Activated naive CD8-positive, alpha-beta T cell treated with anti-CD3 and anti-CD28 coated beads, Interleukin-2, amount 10 ng/mL, durations not matched to agents 7 days and 5 days (primary cell): ENCODE data around the gene CEP55. TPM values are rescaled to one million over a fixed set of nuclear protein-coding genes. Genes with fewer than 3 reads are reported as not detected.

ENCODE experiments used
- ATAC-seq: fragments of 150-1000 bp; cut with Tn5 transposase; one replicate; pipeline ENCODE4 v1.10.0; 2021; ENCODE audit warnings: low read depth, moderate library complexity
- POLR2A ChIA-PET: fragments of 350-600 bp; sonication (Branson Sonifier 250); formaldehyde crosslinking; loops from one replicate; lab custom pipeline; 2021; ENCODE audit warnings: antibody characterized with exemption; lab: Charles Lee
- DNase-seq: peaks from one replicate; pipeline ENCODE4 v3.0.0; 2021
- H3K27ac Mint-ChIP-seq: one replicate; pipeline ENCODE4 v1.8.0; 2022; ENCODE audit warnings: mild to moderate bottlenecking, mixed read lengths
- H3K27me3 Mint-ChIP-seq: one replicate; pipeline ENCODE4 v1.8.0; 2022; ENCODE audit warnings: mild to moderate bottlenecking, moderate library complexity, mixed read lengths
- H3K36me3 Mint-ChIP-seq: one replicate; pipeline ENCODE4 v1.8.0; 2021; ENCODE audit warnings: mild to moderate bottlenecking, mixed read lengths
- H3K4me1 Mint-ChIP-seq: one replicate; pipeline ENCODE4 v1.8.0; 2021; ENCODE audit warnings: mixed read lengths
- H3K4me3 Mint-ChIP-seq: one replicate; pipeline ENCODE4 v1.8.0; 2022; ENCODE audit warnings: mild to moderate bottlenecking, moderate library complexity, mixed read lengths
- H3K9me3 Mint-ChIP-seq: one replicate; pipeline ENCODE4 v1.8.0; 2021; ENCODE audit warnings: mixed read lengths
- total RNA-seq, 2 experiments: library from RNA; stranded (reverse); gene quantifications; one replicate each; pipeline ENCODE4 v1.2.3, GENCODE V29; 2021

CEP55 gene
- total RNA-seq, result 10 to 100 TPM; 45.9 to 50.7 TPM

GRCh38 chr10:93496322-93497041, at the start of gene CEP55:
Gene CEP55, plus strand, starts transcription at chr10:93496612. Its CDS starts 3,440 bp downstream, at chr10:93500052.
- Mint-ChIP-seq H3K4me3 (peak within 1 kb of the TSS; percentile 94), H3K27me3 (peaks cover 9% of the 10 kb centered on the region), H3K27ac (peak within 1 kb of the TSS; percentile 89), H3K4me1 (peaks cover 28% of the 10 kb centered on the region), H3K36me3 (peaks cover 20% of the 10 kb centered on the region), H3K9me3 (no peaks in the 10 kb centered on the region)
- DNase-seq (peak; percentile 97), ATAC-seq (peak; percentile 98)
- POLR2A ChIA-PET, result interaction anchor here (0.7 to 3.4 kb wide), 8 partner anchors 9 to 1698 kb away, joined by 3 to 17 read pairs (median 4); partner anchors contain the start of genes MYOF and TNKS2

GRCh38 chr10:93447019-93447418, 49.4 kb upstream of the CEP55 start:
- Mint-ChIP-seq H3K9me3 (no peaks in the 10 kb centered on the region), H3K36me3 (no peaks in the 10 kb centered on the region), H3K27ac (no peak overlapping the region), H3K27me3 (no peaks in the 10 kb centered on the region), H3K4me3 (no peak overlapping the region), H3K4me1 (peaks cover 5% of the 10 kb centered on the region)
- ATAC-seq (no peak), DNase-seq (no peak)
- POLR2A ChIA-PET, result no interaction called here

GRCh38 chr10:93447970-93448369, 48.4 kb upstream of the CEP55 start:
- Mint-ChIP-seq H3K27ac (no peak overlapping the region), H3K4me3 (no peak overlapping the region), H3K27me3 (no peaks in the 10 kb centered on the region), H3K9me3 (no peaks in the 10 kb centered on the region), H3K36me3 (no peaks in the 10 kb centered on the region), H3K4me1 (peaks cover 10% of the 10 kb centered on the region)
- POLR2A ChIA-PET, result no interaction called here
- no peak for DNase-seq
- no peak for ATAC-seq

- H3K4me3 Mint-ChIP-seq, result no peak overlapping the region
- DNase-seq (no peak), ATAC-seq (no peak)
- peaks cover 10% of the 10 kb centered on the region for H3K4me1 Mint-ChIP-seq
- no peaks in the 10 kb centered on the region for H3K36me3 Mint-ChIP-seq
- no peaks in the 10 kb centered on the region for H3K9me3 Mint-ChIP-seq
- POLR2A ChIA-PET, result no interaction called here
- H3K27me3 Mint-ChIP-seq, result no peaks in the 10 kb centered on the region
- no peak overlapping the region for H3K27ac Mint-ChIP-seq
Measured at GRCh38 chr10:93451244-93451947, 45.0 kb upstream of the CEP55 start.

- no peak for DNase-seq
- H3K4me3 Mint-ChIP-seq, result no peak overlapping the region
- H3K27ac Mint-ChIP-seq, result no peak overlapping the region
- POLR2A ChIA-PET, result no interaction called here
- no peaks in the 10 kb centered on the region for H3K27me3 Mint-ChIP-seq
- H3K4me1 Mint-ChIP-seq, result peaks cover 10% of the 10 kb centered on the region
- ATAC-seq, result peak; percentile 39
- no peaks in the 10 kb centered on the region for H3K36me3 Mint-ChIP-seq
- no peaks in the 10 kb centered on the region for H3K9me3 Mint-ChIP-seq
Measured at GRCh38 chr10:93452143-93452542, 44.3 kb upstream of the CEP55 start.

- Mint-ChIP-seq H3K36me3 (no peaks in the 10 kb centered on the region), H3K4me1 (peaks cover 10% of the 10 kb centered on the region), H3K9me3 (no peaks in the 10 kb centered on the region), H3K27me3 (no peaks in the 10 kb centered on the region), H3K27ac (no peak overlapping the region), H3K4me3 (no peak overlapping the region)
- ATAC-seq (no peak), DNase-seq (no peak)
- POLR2A ChIA-PET, result no interaction called here
Measured at GRCh38 chr10:93454146-93454545, 42.3 kb upstream of the CEP55 start.

GRCh38 chr10:93454736-93455135, 41.7 kb upstream of the CEP55 start:
- ATAC-seq, result no peak
- H3K36me3 Mint-ChIP-seq, result no peaks in the 10 kb centered on the region
- POLR2A ChIA-PET, result no interaction called here
- peaks cover 10% of the 10 kb centered on the region for H3K4me1 Mint-ChIP-seq
- no peaks in the 10 kb centered on the region for H3K9me3 Mint-ChIP-seq
- no peak overlapping the region for H3K4me3 Mint-ChIP-seq
- H3K27ac Mint-ChIP-seq, result no peak overlapping the region
- DNase-seq, result no peak
- H3K27me3 Mint-ChIP-seq, result no peaks in the 10 kb centered on the region

- POLR2A ChIA-PET, result no interaction called here
- H3K4me1 Mint-ChIP-seq, result peaks cover 9% of the 10 kb centered on the region
- no peak for ATAC-seq
- no peak for DNase-seq
- no peak overlapping the region for H3K4me3 Mint-ChIP-seq
- H3K27ac Mint-ChIP-seq, result no peak overlapping the region
- no peaks in the 10 kb centered on the region for H3K9me3 Mint-ChIP-seq
- H3K36me3 Mint-ChIP-seq, result no peaks in the 10 kb centered on the region
- H3K27me3 Mint-ChIP-seq, result no peaks in the 10 kb centered on the region
Measured at GRCh38 chr10:93456480-93456879, 39.9 kb upstream of the CEP55 start.

GRCh38 chr10:93457511-93457910, 38.9 kb upstream of the CEP55 start:
- no peak for DNase-seq
- H3K9me3 Mint-ChIP-seq, result no peaks in the 10 kb centered on the region
- H3K27ac Mint-ChIP-seq, result no peak overlapping the region
- H3K27me3 Mint-ChIP-seq, result no peaks in the 10 kb centered on the region
- ATAC-seq, result no peak
- POLR2A ChIA-PET, result no interaction called here
- H3K4me3 Mint-ChIP-seq, result no peak overlapping the region
- no peaks in the 10 kb centered on the region for H3K36me3 Mint-ChIP-seq
- H3K4me1 Mint-ChIP-seq, result peaks cover 2% of the 10 kb centered on the region

- Mint-ChIP-seq H3K4me1 (peaks cover 1% of the 10 kb centered on the region), H3K27ac (no peak overlapping the region), H3K9me3 (no peaks in the 10 kb centered on the region), H3K27me3 (no peaks in the 10 kb centered on the region), H3K4me3 (no peak overlapping the region), H3K36me3 (no peaks in the 10 kb centered on the region)
- ATAC-seq (no peak), DNase-seq (no peak)
- POLR2A ChIA-PET, result no interaction called here
Measured at GRCh38 chr10:93458821-93459257, 37.6 kb upstream of the CEP55 start.

GRCh38 chr10:93459466-93459865, 36.9 kb upstream of the CEP55 start:
- Mint-ChIP-seq H3K4me1 (peaks cover 1% of the 10 kb centered on the region), H3K27me3 (no peaks in the 10 kb centered on the region), H3K9me3 (no peaks in the 10 kb centered on the region), H3K27ac (no peak overlapping the region), H3K4me3 (no peak overlapping the region), H3K36me3 (no peaks in the 10 kb centered on the region)
- POLR2A ChIA-PET, result no interaction called here
- no peak for DNase-seq
- ATAC-seq, result no peak

GRCh38 chr10:93461109-93461806, 35.2 kb upstream of the CEP55 start:
- Mint-ChIP-seq H3K27ac (no peak overlapping the region), H3K9me3 (no peaks in the 10 kb centered on the region), H3K4me1 (peaks cover 1% of the 10 kb centered on the region), H3K27me3 (no peaks in the 10 kb centered on the region), H3K4me3 (no peak overlapping the region), H3K36me3 (no peaks in the 10 kb centered on the region)
- ATAC-seq (no peak), DNase-seq (no peak)
- POLR2A ChIA-PET, result no interaction called here

- H3K27ac Mint-ChIP-seq, result no peak overlapping the region
- no peak for DNase-seq
- POLR2A ChIA-PET, result no interaction called here
- H3K4me3 Mint-ChIP-seq, result no peak overlapping the region
- no peaks in the 10 kb centered on the region for H3K9me3 Mint-ChIP-seq
- no peaks in the 10 kb centered on the region for H3K36me3 Mint-ChIP-seq
- peaks cover 1% of the 10 kb centered on the region for H3K4me1 Mint-ChIP-seq
- peaks cover 1% of the 10 kb centered on the region for H3K27me3 Mint-ChIP-seq
- no peak for ATAC-seq
Measured at GRCh38 chr10:93461807-93462178, 34.6 kb upstream of the CEP55 start.
